ENCODE results near the gene NANOS2. TPM values are rescaled to one million over a fixed set of nuclear protein-coding genes. Genes with fewer than 3 reads are reported as not detected.

NANOS2 gene
- total and polyA plus RNA-seq, 9 of the 15 experiments (the other 6 are each of a cell fraction or from before 2014, with no cell fraction given), result not detected

- POLR2A ChIA-PET, result interaction anchor here (2.1 kb wide), 1 partner anchor 15 kb away, joined by 6 read pairs; the partner anchor contains the start of genes FOXA3 and SYMPK
- H3K36me3 ChIP-seq (ENCODE audit: control insufficient read depth, insufficient read depth, low read length), result peaks cover 5% of the 10 kb centered on the region; the same call in 1 of the 3 replicates
- no peak for FAIRE-seq
- in situ Hi-C loops (cut with MboI), result no loop called here
- CTCF ChIA-PET (ENCODE audit: low intra/inter-chr PET ratio), result no interaction called here
- H4K20me1 ChIP-seq (replicated peaks; ENCODE audit: control insufficient read depth, insufficient read depth, low read length), result no peaks in the 10 kb centered on the region
- WGBS (ENCODE audit: insufficient coverage, low coverage, missing lambda C conversion rate), result 90% methylated on average over 5 of the region's 8 CpGs
- peaks cover 11% of the 10 kb centered on the region for H3K79me2 ChIP-seq (ENCODE audit: control insufficient read depth, insufficient read depth, low read length)
- H3K9me3 ChIP-seq (replicated peaks; ENCODE audit: control insufficient read depth, insufficient read depth, low read depth, low read length), result no peaks in the 10 kb centered on the region
- TF ChIP-seq ZC3H8 (IDR thresholded peaks at IDR 0.05) (no peak), RFX5 (IDR thresholded peaks at IDR 0.05; ENCODE audit: low read depth, low read length) (no peak), SMAD2 (IDR thresholded peaks at IDR 0.05; ENCODE audit: low read depth, low read length) (no peak), HEY1 (CRISPR knock-in tag; IDR thresholded peaks at IDR 0.05; ENCODE audit: borderline replicate concordance) (no peak), NCOA4 (IDR thresholded peaks at IDR 0.05; ENCODE audit: partially characterized antibody) (no peak), SPI1 (IDR thresholded peaks at IDR 0.05; ENCODE audit: borderline replicate concordance, low read depth, low read length) (no peak), MLX (CRISPR knock-in tag; conservative IDR thresholded peaks at IDR 0.05) (no peak), JUN (IDR thresholded peaks at IDR 0.05; ENCODE audit: borderline replicate concordance, low read depth, low read length) (no peak), JUN (CRISPR knock-in tag; IDR thresholded peaks at IDR 0.05; ENCODE audit: borderline replicate concordance) (no peak), ZNF133 (CRISPR knock-in tag; IDR thresholded peaks at IDR 0.05) (no peak), ZNF140 (CRISPR knock-in tag; IDR thresholded peaks at IDR 0.05) (no peak), ZNF274 (IDR thresholded peaks at IDR 0.05; ENCODE audit: borderline replicate concordance, low read depth, low read length) (no peak), ZNF134 (CRISPR knock-in tag; conservative IDR thresholded peaks at IDR 0.05) (no peak), TAF9B (IDR thresholded peaks at IDR 0.05; ENCODE audit: partially characterized antibody) (no peak), KDM2B (CRISPR knock-in tag; IDR thresholded peaks at IDR 0.05) (no peak), CBFB (CRISPR knock-in tag; IDR thresholded peaks at IDR 0.05) (no peak), ETS2 (tag; IDR thresholded peaks at IDR 0.05; ENCODE audit: borderline replicate concordance, poor library complexity, severe bottlenecking) (no peak)
- TF ChIP-seq, protein P1, sequence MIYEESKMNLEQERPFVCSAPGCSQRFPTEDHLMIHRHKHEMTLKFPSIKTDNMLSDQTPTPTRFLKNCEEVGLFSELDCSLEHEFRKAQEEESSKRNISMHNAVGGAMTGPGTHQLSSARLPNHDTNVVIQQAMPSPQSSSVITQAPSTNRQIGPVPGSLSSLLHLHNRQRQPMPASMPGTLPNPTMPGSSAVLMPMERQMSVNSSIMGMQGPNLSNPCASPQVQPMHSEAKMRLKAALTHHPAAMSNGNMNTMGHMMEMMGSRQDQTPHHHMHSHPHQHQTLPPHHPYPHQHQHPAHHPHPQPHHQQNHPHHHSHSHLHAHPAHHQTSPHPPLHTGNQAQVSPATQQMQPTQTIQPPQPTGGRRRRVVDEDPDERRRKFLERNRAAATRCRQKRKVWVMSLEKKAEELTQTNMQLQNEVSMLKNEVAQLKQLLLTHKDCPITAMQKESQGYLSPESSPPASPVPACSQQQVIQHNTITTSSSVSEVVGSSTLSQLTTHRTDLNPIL (CRISPR knock-in tag; IDR thresholded peaks at IDR 0.05), result no peak
- TF ChIP-seq, protein P2, sequence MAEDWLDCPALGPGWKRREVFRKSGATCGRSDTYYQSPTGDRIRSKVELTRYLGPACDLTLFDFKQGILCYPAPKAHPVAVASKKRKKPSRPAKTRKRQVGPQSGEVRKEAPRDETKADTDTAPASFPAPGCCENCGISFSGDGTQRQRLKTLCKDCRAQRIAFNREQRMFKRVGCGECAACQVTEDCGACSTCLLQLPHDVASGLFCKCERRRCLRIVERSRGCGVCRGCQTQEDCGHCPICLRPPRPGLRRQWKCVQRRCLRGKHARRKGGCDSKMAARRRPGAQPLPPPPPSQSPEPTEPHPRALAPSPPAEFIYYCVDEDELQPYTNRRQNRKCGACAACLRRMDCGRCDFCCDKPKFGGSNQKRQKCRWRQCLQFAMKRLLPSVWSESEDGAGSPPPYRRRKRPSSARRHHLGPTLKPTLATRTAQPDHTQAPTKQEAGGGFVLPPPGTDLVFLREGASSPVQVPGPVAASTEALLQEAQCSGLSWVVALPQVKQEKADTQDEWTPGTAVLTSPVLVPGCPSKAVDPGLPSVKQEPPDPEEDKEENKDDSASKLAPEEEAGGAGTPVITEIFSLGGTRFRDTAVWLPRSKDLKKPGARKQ (CRISPR knock-in tag; IDR thresholded peaks at IDR 0.05), result no peak
- H3K4me3 ChIP-seq, result no peak overlapping the region
- H3K9ac ChIP-seq (ENCODE audit: insufficient read depth in 1 of 2, low read depth in 2 of 2, low read length in 2 of 2), result peak overlapping the region in 1 of 2 experiments; percentile 59; a peak in 2 of 4 replicates
- no peak for ATAC-seq
- no peak overlapping the region for H3K4me2 ChIP-seq (ENCODE audit: insufficient read depth, low read length)
- no peak overlapping the region for H3K27ac ChIP-seq (ENCODE audit: extremely low read depth, low read depth, low read length)
- intact Hi-C loops (cut with micrococcal nuclease), result no loop called here
- H3K9me1 ChIP-seq (ENCODE audit: control insufficient read depth, insufficient read depth, low read length), result no peaks in the 10 kb centered on the region
- peaks cover 61 to 78% of the 10 kb centered on the region in 2 experiments for H3K4me1 ChIP-seq (replicated peaks in 1 of 2; ENCODE audit: control insufficient read depth in 2 of 2, insufficient read depth in 2 of 2, low read length in 2 of 2)
- BruUV-seq (replicated peaks), result no TSS peak
- H2AFZ ChIP-seq (ENCODE audit: low read depth, low read length), result no peak overlapping the region
- no peaks in the 10 kb centered on the region for H3K27me3 ChIP-seq (ENCODE audit: control insufficient read depth in 2 of 2, insufficient read depth in 2 of 2, low read length in 2 of 2)
- no peak for DNase-seq (ENCODE audit: extremely low read depth in 1 of 4, low spot score in 3 of 4)
Measured at GRCh38 chr19:45879055-45879454, 35.5 kb downstream of the NANOS2 start.

Measured in K562 (cell line).